PC-9 (cell line): Measurements from ENCODE around the gene AMOT. TPM values are rescaled to one million over a fixed set of nuclear protein-coding genes. Genes with fewer than 3 reads are reported as not detected.
A peak's percentile ranks its signal among the peaks of the same experiment; 100 is the strongest.

Experiments
- BruUV-seq: library from RNA; stranded (reverse); fragments of 400-500 nt; replicated peaks from 2 replicates; lab custom pipeline; 2021; lab: Mats Ljungman, UMichigan
- CTCF ChIA-PET: fragments of 300-600 bp; sonication (Branson Sonifier 250); formaldehyde crosslinking; loops from one replicate; lab custom pipeline; 2022; ENCODE audit warnings: antibody characterized with exemption; lab: Charles Lee
- POLR2A ChIA-PET: fragments of 300-600 bp; sonication (Branson Sonifier 250); formaldehyde crosslinking; loops from one replicate; lab custom pipeline; 2022; ENCODE audit warnings: antibody characterized with exemption; ENCODE audit not compliant: unreplicated experiment; lab: Charles Lee
- DNase-seq, 2 experiments: peaks; one replicate each; pipeline versions ENCODE4 v3.0.0 to v3.0.0-alpha.2; 2015 to 2022; ENCODE audit warnings: mixed read lengths in 1 of 2
- H2AFZ ChIP-seq: fragments of 200-600 bp; sonication (generic); 2 replicates; pipeline ENCODE4 v1.8.1; 2017; ENCODE audit warnings: antibody characterized with exemption
- H3F3A ChIP-seq: fragments of 200-600 bp; sonication (generic); 2 replicates; pipeline ENCODE4 v1.8.1; 2017; ENCODE audit warnings: antibody characterized with exemption, mild to moderate bottlenecking, low read depth; ENCODE audit not compliant: insufficient read depth
- H3K27ac ChIP-seq: fragments of 200-600 bp; sonication (generic); 2 replicates; pipeline ENCODE4 v1.6.1; 2016; ENCODE audit warnings: mixed run types
- H3K27me3 ChIP-seq: fragments of 200-600 bp; sonication (generic); 2 replicates; pipeline ENCODE4 v1.6.1; 2016; ENCODE audit warnings: low read depth, mixed run types; ENCODE audit not compliant: insufficient read depth
- H3K36me3 ChIP-seq: fragments of 200-600 bp; sonication (generic); 2 replicates; pipeline ENCODE4 v1.6.1; 2016; ENCODE audit warnings: low read depth, mixed run types
- H3K4me1 ChIP-seq: fragments of 200-600 bp; sonication (generic); replicated peaks from 2 replicates; pipeline ENCODE4 v1.6.1; 2016; ENCODE audit warnings: mixed run types; ENCODE audit not compliant: insufficient read depth
- H3K4me2 ChIP-seq: fragments of 200-600 bp; sonication (generic); 2 replicates; pipeline ENCODE4 v1.6.1; 2017; ENCODE audit warnings: mixed run types
- H3K4me3 ChIP-seq: fragments of 200-600 bp; sonication (generic); 2 replicates; pipeline ENCODE4 v1.6.1; 2016; ENCODE audit warnings: mixed run types
- H3K79me2 ChIP-seq: fragments of 200-600 bp; sonication (generic); 2 replicates; pipeline ENCODE4 v1.6.1; 2017; ENCODE audit warnings: low read depth, mixed run types
- H3K9me2 ChIP-seq: fragments of 200-600 bp; sonication (generic); 2 replicates; pipeline ENCODE4 v1.8.1; 2017; ENCODE audit warnings: mild to moderate bottlenecking; ENCODE audit not compliant: insufficient read depth
- H3K9me3 ChIP-seq: fragments of 200-600 bp; sonication (generic); 2 replicates; pipeline ENCODE4 v1.8.1; 2016; ENCODE audit warnings: low read depth; ENCODE audit not compliant: insufficient read depth
- H4K20me1 ChIP-seq: fragments of 200-600 bp; sonication (generic); 2 replicates; pipeline ENCODE4 v1.8.1; 2017; ENCODE audit not compliant: insufficient read depth
- CTCF ChIP-seq: fragments of 200-600 bp; sonication (generic); conservative IDR thresholded peaks from 2 replicates; pipeline ENCODE4 v1.6.1; 2017; ENCODE audit warnings: mixed run types, antibody characterized with exemption, mild to moderate bottlenecking, moderate library complexity
- EZH2 ChIP-seq: fragments of 200-600 bp; sonication (generic); IDR thresholded peaks from 2 replicates; pipeline ENCODE4 v1.8.0; 2017; ENCODE audit warnings: antibody characterized with exemption, low read depth
- intact Hi-C: fragments of 100-400 bp; cut with micrococcal nuclease; formaldehyde crosslinking; loops from one replicate; pipeline ENCODE4 v1.10.0; 2022; ENCODE audit not compliant: unreplicated experiment
- total RNA-seq: library from RNA; stranded (reverse); gene quantifications from 2 replicates; pipeline ENCODE4 v1.2.3, GENCODE V29; 2021

The AMOT gene
- total RNA-seq, 1 experiment from 2014 or later: 88.0 TPM

- Histone ChIP-seq H3K4me2 (no peak overlapping the region), H3F3A (no peaks in the 10 kb centered on the region), H4K20me1 (no peaks in the 10 kb centered on the region), H3K27ac (no peak overlapping the region), H3K36me3 (no peaks in the 10 kb centered on the region), H3K27me3 (no peaks in the 10 kb centered on the region), H3K4me3 (no peak overlapping the region), H3K4me1 (peaks cover 7% of the 10 kb centered on the region), H3K9me2 (no peaks in the 10 kb centered on the region), H3K79me2 (no peaks in the 10 kb centered on the region), H2AFZ (no peak overlapping the region), H3K9me3 (no peaks in the 10 kb centered on the region)
- TF ChIP-seq EZH2 (no peak), CTCF (no peak)
- POLR2A ChIA-PET: no interaction called here
- intact Hi-C loops: no loop called here
- no TSS peak for BruUV-seq
- DNase-seq: no peak
- CTCF ChIA-PET: no interaction called here
These were observed 37.1 kb upstream of the AMOT start for GRCh38 chrX:112877771-112878173.

- no peaks in the 10 kb centered on the region for H3K9me3 ChIP-seq
- peaks cover 7% of the 10 kb centered on the region for H3K4me1 ChIP-seq
- BruUV-seq: no TSS peak
- no peaks in the 10 kb centered on the region for H4K20me1 ChIP-seq
- H3K36me3 ChIP-seq: no peaks in the 10 kb centered on the region
- H3K4me3 ChIP-seq: no peak overlapping the region
- ChIA-PET POLR2A (interaction anchor here (0.7 kb wide), 1 partner anchor 87 kb away, joined by 3 read pairs; no protein-coding TSS in a partner anchor), CTCF (no interaction called here)
- H3K27me3 ChIP-seq: no peaks in the 10 kb centered on the region
- no peak for TF ChIP-seq EZH2
- no peaks in the 10 kb centered on the region for H3F3A ChIP-seq
- DNase-seq: no peak
- H3K4me2 ChIP-seq: 0 out of 2 replicates have a peak overlapping the region, but pooled peaks have one; percentile 10
- no peaks in the 10 kb centered on the region for H3K79me2 ChIP-seq
- H3K9me2 ChIP-seq: no peaks in the 10 kb centered on the region
- H3K27ac ChIP-seq: no peak overlapping the region
- intact Hi-C loops: loop anchor here (2.0 kb wide), 1 partner anchor 126 kb away; no protein-coding TSS in a partner anchor
- H2AFZ ChIP-seq: no peak overlapping the region
These were observed 34.0 kb upstream of the AMOT start for GRCh38 chrX:112874614-112875013.

- peak in 1 of 2 experiments; percentile 79 for DNase-seq
These were observed 33.5 kb upstream of the AMOT start for GRCh38 chrX:112874175-112874574.

More at GRCh38 chrX:112874175-112874574, 33.5 kb upstream of the AMOT start:
- intact Hi-C loops: loop anchor here (2.0 kb wide), 1 partner anchor 127 kb away; no protein-coding TSS in a partner anchor
- H4K20me1 ChIP-seq: no peaks in the 10 kb centered on the region
- ChIA-PET CTCF (no interaction called here), POLR2A (interaction anchor here (0.7 kb wide), 1 partner anchor 88 kb away, joined by 3 read pairs; no protein-coding TSS in a partner anchor)
- no peaks in the 10 kb centered on the region for H3K36me3 ChIP-seq
- H2AFZ ChIP-seq: no peak overlapping the region
- H3K4me1 ChIP-seq: peaks cover 8% of the 10 kb centered on the region
- no peaks in the 10 kb centered on the region for H3K9me2 ChIP-seq
- H3K4me3 ChIP-seq: no peak overlapping the region
- H3K27me3 ChIP-seq: no peaks in the 10 kb centered on the region
- H3K4me2 ChIP-seq: 0 out of 2 replicates have a peak overlapping the region, but pooled peaks have one; percentile 10
- BruUV-seq: no TSS peak
- H3K79me2 ChIP-seq: no peaks in the 10 kb centered on the region
- no peak overlapping the region for H3K27ac ChIP-seq
- no peaks in the 10 kb centered on the region for H3K9me3 ChIP-seq
- peak; percentile 57 for TF ChIP-seq CTCF
- TF ChIP-seq EZH2: no peak
- H3F3A ChIP-seq: no peaks in the 10 kb centered on the region
